HepG2 (cell line): ENCODE data around the gene PTPRD. TPM values are rescaled to one million over a fixed set of nuclear protein-coding genes. Genes with fewer than 3 reads are reported as not detected.

Experiments used
- ATAC-seq: fragments of 200-7000 bp; cut with Tn5 transposase; 3 replicates; pipeline ENCODE4 v1.9.1; 2020; ENCODE audit warnings: mild to moderate bottlenecking, moderate library complexity
- BruUV-seq: library from RNA; stranded (reverse); fragments of 400-500 nt; replicated peaks from 2 replicates; lab custom pipeline; 2021; lab: Mats Ljungman, UMichigan
- CTCF ChIA-PET: fragments of 300-600 bp; formaldehyde crosslinking; extraction: SDS; loops from one replicate; lab custom pipeline; 2021; ENCODE audit warnings: low total read pairs, inconsistent platforms, low intra/inter-chr PET ratio; lab: Yijun Ruan, JAX
- POLR2A ChIA-PET: fragments of 350-600 bp; sonication (Branson Sonifier 250); formaldehyde crosslinking; loops from one replicate; lab custom pipeline; 2020; ENCODE audit warnings: antibody characterized with exemption, inconsistent platforms; lab: Yijun Ruan, JAX
- DNase-seq: peaks from one replicate; pipeline ENCODE4 v3.0.0-alpha.2; 2015; ENCODE audit warnings: low spot score
- FAIRE-seq: peaks from 3 replicates; lab custom pipeline; 2011; peaks lifted over from hg19 to GRCh38; lab: Jason Lieb, UNC
- H2AFZ ChIP-seq: one replicate; pipeline ENCODE4 v1.6.1; 2011; ENCODE audit warnings: low read length, inconsistent platforms
- H3K27ac ChIP-seq: fragments of 300-600 bp; 3 replicates; pipeline ENCODE4 v1.8.0; 2011; ENCODE audit warnings: mixed run types, mild to moderate bottlenecking, mixed read lengths, low read length, inconsistent platforms; ENCODE audit not compliant: insufficient read depth; ENCODE audit errors: extremely low read length
- H3K27me3 ChIP-seq, 2 experiments: fragments of 200-600 bp in 1 of 2; 2 replicates in 1 of 2; 3 replicates in 1 of 2; pipeline versions ENCODE4 v1.6.0 to v1.8.0; 2011; ENCODE audit warnings: low read length in 2 of 2, mild to moderate bottlenecking in 2 of 2, moderate library complexity in 2 of 2, inconsistent platforms in 1 of 2; ENCODE audit not compliant: insufficient read depth in 2 of 2, control insufficient read depth in 1 of 2
- H3K36me3 ChIP-seq, 2 experiments: fragments of 200-600 bp in 1 of 2; replicated peaks in 1 of 2; 2 replicates in 1 of 2; 3 replicates in 1 of 2; pipeline versions ENCODE4 v1.5.1 to v1.8.0; 2011; ENCODE audit warnings: low read length in 2 of 2, inconsistent platforms in 1 of 2; ENCODE audit not compliant: insufficient read depth in 2 of 2, control insufficient read depth in 1 of 2
- H3K4me1 ChIP-seq: 2 replicates; pipeline ENCODE4 v1.5.1; 2012; ENCODE audit warnings: low read length, inconsistent platforms; ENCODE audit not compliant: insufficient read depth
- H3K4me2 ChIP-seq: 2 replicates; pipeline ENCODE4 v1.6.0; 2011; ENCODE audit warnings: low read depth, low read length, inconsistent platforms
- H3K4me3 ChIP-seq, 3 experiments: fragments of 200-600 bp in 1 of 3; sonication (generic), shearing (Covaris generic) in 1 of 3; replicated peaks in 1 of 3; 2 replicates each; pipeline ENCODE4 v1.5.1; 2011 to 2016; ENCODE audit warnings: low read length in 3 of 3, inconsistent platforms in 2 of 3, low read depth in 2 of 3, mild to moderate bottlenecking in 2 of 3, control low read depth in 1 of 3, mixed read lengths in 1 of 3; ENCODE audit not compliant: insufficient read depth in 1 of 3
- H3K79me2 ChIP-seq: one replicate; pipeline ENCODE4 v1.6.1; 2011; ENCODE audit warnings: low read length, inconsistent platforms; ENCODE audit not compliant: insufficient read depth
- H3K9ac ChIP-seq: 2 replicates; pipeline ENCODE4 v1.6.0; 2011; ENCODE audit warnings: mild to moderate bottlenecking, low read depth, low read length, inconsistent platforms; ENCODE audit not compliant: insufficient read depth
- H3K9me3 ChIP-seq: 2 replicates; pipeline ENCODE4 v1.5.1; 2012; ENCODE audit warnings: mild to moderate bottlenecking, low read length
- H4K20me1 ChIP-seq: 2 replicates; pipeline ENCODE4 v1.6.0; 2011; ENCODE audit warnings: inconsistent platforms, mild to moderate bottlenecking, low read length, moderate library complexity; ENCODE audit not compliant: insufficient read depth
- CBX1 ChIP-seq: IDR thresholded peaks from one replicate; pipeline ENCODE4 v1.6.1; 2016; ENCODE audit warnings: antibody characterized with exemption, low read depth
- GFI1 ChIP-seq: sonication (generic); formaldehyde crosslinking; IDR thresholded peaks from 2 replicates; pipeline ENCODE4 v1.5.0; 2020; ENCODE audit warnings: missing genetic modification reagents, mild to moderate bottlenecking, borderline replicate concordance
- HNRNPK ChIP-seq: fragments of 200-400 bp; formaldehyde crosslinking; IDR thresholded peaks from 2 replicates; pipeline ENCODE4 v1.6.1; 2018; ENCODE audit warnings: low read length, low read depth, moderate library complexity, mild to moderate bottlenecking; ENCODE audit not compliant: poor library complexity, severe bottlenecking
- MATR3 ChIP-seq: sonication (generic); formaldehyde crosslinking; IDR thresholded peaks from 2 replicates; pipeline ENCODE4 v1.4.0; 2020; ENCODE audit warnings: missing genetic modification reagents
- MIER3 ChIP-seq: IDR thresholded peaks from 2 replicates; pipeline ENCODE4 v1.6.1; 2016; ENCODE audit warnings: missing compliant biosample characterization, borderline replicate concordance
- MYC ChIP-seq: sonication (generic); formaldehyde crosslinking; IDR thresholded peaks from 2 replicates; pipeline ENCODE4 v1.9.0; 2021; ENCODE audit warnings: missing genetic modification reagents, borderline replicate concordance
- NFKBIZ ChIP-seq: IDR thresholded peaks from 2 replicates; pipeline ENCODE4 v1.6.1; 2018; ENCODE audit warnings: missing genetic modification reagents, missing compliant biosample characterization
- POGZ ChIP-seq: sonication (generic); formaldehyde crosslinking; IDR thresholded peaks from 2 replicates; pipeline ENCODE4 v1.4.0; 2020; ENCODE audit warnings: mild to moderate bottlenecking, missing genetic modification reagents
- SIN3A ChIP-seq: IDR thresholded peaks from 2 replicates; pipeline ENCODE4 v1.6.1; 2011; ENCODE audit warnings: low read depth, mild to moderate bottlenecking, control low read depth, low read length, borderline replicate concordance
- SMARCC2 ChIP-seq: fragments of 450-650 bp; IDR thresholded peaks from 2 replicates; pipeline ENCODE4 v1.6.1; 2017; ENCODE audit warnings: antibody characterized with exemption, mild to moderate bottlenecking
- TEAD2 ChIP-seq: sonication (generic); formaldehyde crosslinking; IDR thresholded peaks from 2 replicates; pipeline ENCODE4 v1.9.0; 2021; ENCODE audit warnings: missing genetic modification reagents
- ZIK1 ChIP-seq: sonication (generic); formaldehyde crosslinking; IDR thresholded peaks from 2 replicates; pipeline ENCODE4 v1.5.0; 2020; ENCODE audit warnings: mild to moderate bottlenecking, low read depth, missing genetic modification reagents, borderline replicate concordance
- ZMAT3 ChIP-seq: sonication (generic); formaldehyde crosslinking; conservative IDR thresholded peaks from 2 replicates; pipeline ENCODE4 v1.7.0; 2021; ENCODE audit warnings: missing genetic modification reagents
- ZNF251 ChIP-seq: sonication (generic); formaldehyde crosslinking; IDR thresholded peaks from 2 replicates; pipeline ENCODE4 v1.9.0; 2021; ENCODE audit warnings: mild to moderate bottlenecking, missing genetic modification reagents
- ZNF441 ChIP-seq: sonication (generic); formaldehyde crosslinking; IDR thresholded peaks from 2 replicates; pipeline ENCODE4 v1.7.0; 2021; ENCODE audit warnings: missing genetic modification reagents, borderline replicate concordance
- ZNF670 ChIP-seq: sonication (generic); formaldehyde crosslinking; IDR thresholded peaks from 2 replicates; pipeline ENCODE4 v1.8.0; 2022; ENCODE audit warnings: mild to moderate bottlenecking, missing genetic modification reagents, borderline replicate concordance
- ZNF674 ChIP-seq: sonication (generic); formaldehyde crosslinking; IDR thresholded peaks from 2 replicates; pipeline ENCODE4 v1.5.0; 2020; ENCODE audit warnings: low read depth, mild to moderate bottlenecking, missing genetic modification reagents
- ZSCAN9 ChIP-seq: IDR thresholded peaks from 2 replicates; pipeline ENCODE4 v1.6.1; 2016; ENCODE audit warnings: borderline replicate concordance
- WGBS: methylation state at CpG from one replicate; pipeline ENCODE4 v1.1.6; 2017; ENCODE audit warnings: low lambda C conversion rate; 5-methylcytosine and 5-hydroxymethylcytosine counted together
- in situ Hi-C: cut with HindIII; loops from 2 replicates; pipeline ENCODE4 v1.10.0; 2017; ENCODE audit warnings: low pct_unique_long_range_greater_than_20kb; ENCODE audit not compliant: extremely low pct_ligation_motif_present
- intact Hi-C: fragments of 100-400 bp; cut with micrococcal nuclease; formaldehyde crosslinking; loops from one replicate; pipeline ENCODE4 v1.10.0; 2022; ENCODE audit not compliant: unreplicated experiment
- polyA plus RNA-seq, 8 experiments: library from polyadenylated mRNA; depleted of rRNA in 3 of 8; stranded (reverse) in 7 of 8; unstranded in 1 of 8; fragments of >200 nt; fragmentation: Illumina TruSeq in 4 of 8; extraction: Trizol in 4 of 8; gene quantifications; 2 replicates each; pipeline versions ENCODE4 v1.2.1 to v1.2.3, GENCODE V29; 2011 to 2016; ENCODE audit warnings: low read depth in 4 of 8, missing spikeins in 1 of 8, mixed read lengths in 1 of 8; ENCODE audit not compliant: insufficient read depth in 1 of 8
- total RNA-seq, 5 experiments: library from RNA; depleted of rRNA; stranded (reverse); fragments of >200 nt; fragmentation: Illumina TruSeq; extraction: Trizol; gene quantifications; 2 replicates each; pipeline ENCODE4 v1.2.3, GENCODE V29; 2016; ENCODE audit warnings: low read depth in 1 of 5

PTPRD gene
- total and polyA plus RNA-seq, 2 of the 13 experiments (the other 11 are each of a cell fraction or from before 2014, with no cell fraction given) = 0.05 TPM; not detected in 1

- H3K27me3 ChIP-seq = no peaks in the 10 kb centered on the region
- intact Hi-C loops (no loop called here), in situ Hi-C loops (no loop called here)
- FAIRE-seq = no peak
- H3K79me2 ChIP-seq = no peaks in the 10 kb centered on the region
- H3K4me3 ChIP-seq = no peak overlapping the region
- DNase-seq = no peak
- TF ChIP-seq ZNF670 = no peak
- no peak for TF ChIP-seq HNRNPK
- TF ChIP-seq ZMAT3 = no peak
- TF ChIP-seq MATR3 (CRISPR knock-in tag) = no peak
- TF ChIP-seq ZNF441 (CRISPR knock-in tag) = no peak
- no peak for TF ChIP-seq ZSCAN9
- TF ChIP-seq ZIK1 (CRISPR knock-in tag) = no peak
- no peak for TF ChIP-seq MIER3 (CRISPR knock-in tag)
- no peak for TF ChIP-seq ZNF674
- no peak for TF ChIP-seq MYC (CRISPR knock-in tag)
- TF ChIP-seq TEAD2 = no peak
- no peak for TF ChIP-seq CBX1
- TF ChIP-seq NFKBIZ = no peak
- no peak for TF ChIP-seq SMARCC2
- TF ChIP-seq ZNF251 = no peak
- TF ChIP-seq GFI1 (CRISPR knock-in tag) = no peak
- TF ChIP-seq POGZ = no peak
- no peak for TF ChIP-seq SIN3A
- no peaks in the 10 kb centered on the region for H4K20me1 ChIP-seq
- no peaks in the 10 kb centered on the region for H3K4me1 ChIP-seq
- POLR2A ChIA-PET = no interaction called here
- ATAC-seq = no peak
- H3K9me3 ChIP-seq = peaks cover 44% of the 10 kb centered on the region
- CTCF ChIA-PET = no interaction called here
- no peak overlapping the region for H3K27ac ChIP-seq
- H3K36me3 ChIP-seq = no peaks in the 10 kb centered on the region
- BruUV-seq = no TSS peak
- no peak overlapping the region for H3K9ac ChIP-seq
- H3K4me2 ChIP-seq = no peak overlapping the region
- H2AFZ ChIP-seq = no peak overlapping the region
- 50% methylated on average over 2 of the region's 2 CpGs for WGBS
Observed at GRCh38 chr9:9396518-9396917, 1216.3 kb downstream of the PTPRD start.
